ENCODE data around the gene DMKN.

DMKN gene

DNA sequence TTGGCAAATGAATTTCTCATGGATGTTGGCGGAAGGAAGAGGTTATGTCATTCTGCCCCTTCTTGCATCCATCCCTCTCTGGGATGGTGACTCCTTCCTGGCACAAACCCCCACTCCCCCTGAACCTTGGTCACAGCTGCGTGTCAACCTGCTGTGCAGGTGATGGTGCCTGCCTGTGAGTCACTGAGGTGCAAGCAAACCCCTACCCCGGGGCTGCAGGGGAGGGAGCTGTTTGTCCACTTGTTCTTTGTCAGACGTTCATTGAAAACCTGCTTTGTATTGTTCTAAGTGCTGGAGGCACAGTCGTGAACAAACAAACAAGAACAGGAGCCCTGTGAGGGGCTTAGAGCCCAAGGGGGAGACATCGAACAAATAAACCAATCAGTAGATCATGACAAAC, 17.8 kb upstream of the DMKN start:
- TF ChIP-seq, protein P1, sequence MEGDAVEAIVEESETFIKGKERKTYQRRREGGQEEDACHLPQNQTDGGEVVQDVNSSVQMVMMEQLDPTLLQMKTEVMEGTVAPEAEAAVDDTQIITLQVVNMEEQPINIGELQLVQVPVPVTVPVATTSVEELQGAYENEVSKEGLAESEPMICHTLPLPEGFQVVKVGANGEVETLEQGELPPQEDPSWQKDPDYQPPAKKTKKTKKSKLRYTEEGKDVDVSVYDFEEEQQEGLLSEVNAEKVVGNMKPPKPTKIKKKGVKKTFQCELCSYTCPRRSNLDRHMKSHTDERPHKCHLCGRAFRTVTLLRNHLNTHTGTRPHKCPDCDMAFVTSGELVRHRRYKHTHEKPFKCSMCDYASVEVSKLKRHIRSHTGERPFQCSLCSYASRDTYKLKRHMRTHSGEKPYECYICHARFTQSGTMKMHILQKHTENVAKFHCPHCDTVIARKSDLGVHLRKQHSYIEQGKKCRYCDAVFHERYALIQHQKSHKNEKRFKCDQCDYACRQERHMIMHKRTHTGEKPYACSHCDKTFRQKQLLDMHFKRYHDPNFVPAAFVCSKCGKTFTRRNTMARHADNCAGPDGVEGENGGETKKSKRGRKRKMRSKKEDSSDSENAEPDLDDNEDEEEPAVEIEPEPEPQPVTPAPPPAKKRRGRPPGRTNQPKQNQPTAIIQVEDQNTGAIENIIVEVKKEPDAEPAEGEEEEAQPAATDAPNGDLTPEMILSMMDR (IDR thresholded peaks at IDR 0.05; ENCODE audit: insufficient read depth, missing control alignments) = no peak
- DNase-seq (ENCODE audit: insufficient read length, low spot score) (no peak), FAIRE-seq (no peak)

DNA sequence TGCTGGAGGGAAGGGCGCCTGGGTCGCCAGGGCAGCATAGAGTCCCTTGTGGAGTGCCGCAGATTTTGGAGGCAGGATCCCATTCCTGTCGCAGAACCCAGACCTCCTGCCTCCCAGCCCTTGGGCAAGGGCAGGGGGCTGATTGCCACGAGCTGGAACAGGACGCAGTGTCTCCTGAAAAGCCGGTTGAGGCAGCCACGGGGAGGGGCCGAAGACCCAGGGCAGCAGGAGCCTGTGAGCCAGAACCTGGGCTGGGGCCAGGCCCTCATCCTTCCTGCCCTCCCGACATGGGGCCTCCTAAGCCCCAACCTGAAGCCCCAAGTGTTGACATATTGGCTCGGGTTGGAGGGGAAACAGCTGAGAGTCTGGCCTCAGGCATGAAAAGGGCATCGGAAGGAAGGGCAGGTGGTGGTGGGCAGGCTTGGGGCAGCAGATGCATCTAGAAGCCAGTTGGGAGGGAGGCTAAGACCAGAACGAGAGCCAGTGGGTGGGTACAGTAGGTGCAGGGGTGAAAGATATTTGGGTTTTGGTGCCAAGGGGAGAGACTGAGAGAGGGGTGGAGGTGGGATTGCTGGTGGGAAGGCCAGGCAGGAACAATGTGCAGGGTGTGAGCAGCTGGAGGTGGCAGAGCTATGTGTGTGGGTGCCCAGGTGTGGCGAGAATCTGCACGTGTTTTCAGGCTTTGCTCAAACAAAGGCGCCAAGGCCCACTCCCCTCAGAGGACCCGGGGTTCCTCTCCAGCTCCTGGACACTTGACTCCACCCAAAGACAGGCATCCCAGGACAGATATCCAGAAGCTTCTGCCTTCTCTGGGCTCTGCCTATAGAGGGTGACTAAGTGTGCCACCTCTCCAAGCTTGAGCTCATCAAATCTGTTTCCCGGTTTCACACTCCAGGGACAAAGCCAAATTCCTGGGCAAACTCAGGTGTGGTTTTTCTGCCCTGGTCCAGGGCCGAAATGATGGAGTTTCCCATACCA, 16.1 kb upstream of the DMKN start:
- FAIRE-seq = no peak
- TF ChIP-seq, protein P1 (IDR thresholded peaks at IDR 0.05; ENCODE audit: insufficient read depth, missing control alignments) = no peak
- DNase-seq (ENCODE audit: insufficient read length, low spot score) = no peak

DNA sequence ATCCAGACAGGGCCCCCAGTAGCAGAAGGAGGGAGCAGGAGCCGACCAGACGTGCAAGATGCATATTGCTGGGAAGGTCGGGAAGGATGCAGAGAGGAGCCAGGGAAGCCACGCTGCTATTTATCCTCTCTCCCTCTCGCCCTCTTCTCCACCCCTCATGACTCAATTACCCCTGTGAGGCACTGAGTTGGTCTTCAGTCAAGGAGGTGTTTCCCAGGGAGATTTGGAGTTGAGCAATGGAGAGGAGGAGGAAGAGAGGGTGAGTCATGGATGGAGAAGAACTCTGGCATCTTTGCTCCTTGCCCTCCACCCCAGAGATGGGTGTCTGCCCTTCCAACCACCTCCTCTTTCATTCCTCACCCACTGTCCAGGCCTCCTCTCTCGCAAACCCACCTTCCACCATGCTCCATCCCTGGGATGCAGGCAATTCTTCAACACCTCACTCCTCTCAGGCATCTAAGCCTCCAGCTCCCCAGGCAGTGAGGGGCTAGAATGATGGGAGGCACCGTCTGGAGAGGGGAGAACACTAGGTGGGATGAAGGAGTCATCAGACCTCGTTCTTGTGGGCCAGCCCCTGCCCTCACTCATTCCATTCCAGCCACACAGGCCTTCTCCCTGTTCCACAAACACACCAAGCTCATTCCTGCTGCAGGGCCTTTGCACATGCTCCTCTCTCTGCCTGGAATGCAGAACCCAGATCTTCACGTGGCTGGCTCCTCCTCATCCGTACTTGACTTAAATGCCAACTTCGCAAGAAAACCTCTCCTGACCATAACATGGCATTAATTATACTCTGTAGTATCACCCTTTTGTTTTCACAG, 15.0 kb upstream of the DMKN start, which contains the start of gene SBSN:
SBSN (minus strand) TSS at position 94 of the 821 bp plus-strand sequence; CDS start at position 64, 30 bp downstream.
- no peak for FAIRE-seq

DNA sequence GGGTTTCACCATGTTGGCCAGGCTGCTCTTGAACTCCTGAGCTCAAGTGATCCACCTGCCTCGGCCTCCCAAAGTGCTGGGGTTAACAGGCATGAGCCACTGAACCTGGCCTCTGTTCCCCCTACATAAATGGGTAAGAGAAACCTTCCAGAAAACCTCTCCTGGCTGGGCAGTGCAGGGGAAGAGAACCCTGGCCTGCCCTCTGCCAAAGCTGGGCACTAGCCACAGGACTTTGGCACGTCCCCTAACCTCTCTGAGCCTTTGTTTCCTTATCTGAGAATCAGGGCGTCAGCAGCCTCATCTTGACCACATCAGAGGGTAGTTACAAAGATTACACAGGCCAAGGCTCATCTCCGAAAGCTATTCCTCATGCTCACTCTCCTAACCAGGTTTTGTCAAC, 12.4 kb upstream of the DMKN start:
- DNase-seq (ENCODE audit: insufficient read length, low spot score) (no peak), FAIRE-seq (no peak)
- TF ChIP-seq, protein P1 (IDR thresholded peaks at IDR 0.05; ENCODE audit: insufficient read depth, missing control alignments) = no peak

More for the DNA sequence above, 15.0 kb upstream of the DMKN start, which contains the start of gene SBSN:
- TF ChIP-seq, protein P1 (IDR thresholded peaks at IDR 0.05; ENCODE audit: insufficient read depth, missing control alignments) = no peak
- DNase-seq (ENCODE audit: insufficient read length, low spot score) = no peak

DNA sequence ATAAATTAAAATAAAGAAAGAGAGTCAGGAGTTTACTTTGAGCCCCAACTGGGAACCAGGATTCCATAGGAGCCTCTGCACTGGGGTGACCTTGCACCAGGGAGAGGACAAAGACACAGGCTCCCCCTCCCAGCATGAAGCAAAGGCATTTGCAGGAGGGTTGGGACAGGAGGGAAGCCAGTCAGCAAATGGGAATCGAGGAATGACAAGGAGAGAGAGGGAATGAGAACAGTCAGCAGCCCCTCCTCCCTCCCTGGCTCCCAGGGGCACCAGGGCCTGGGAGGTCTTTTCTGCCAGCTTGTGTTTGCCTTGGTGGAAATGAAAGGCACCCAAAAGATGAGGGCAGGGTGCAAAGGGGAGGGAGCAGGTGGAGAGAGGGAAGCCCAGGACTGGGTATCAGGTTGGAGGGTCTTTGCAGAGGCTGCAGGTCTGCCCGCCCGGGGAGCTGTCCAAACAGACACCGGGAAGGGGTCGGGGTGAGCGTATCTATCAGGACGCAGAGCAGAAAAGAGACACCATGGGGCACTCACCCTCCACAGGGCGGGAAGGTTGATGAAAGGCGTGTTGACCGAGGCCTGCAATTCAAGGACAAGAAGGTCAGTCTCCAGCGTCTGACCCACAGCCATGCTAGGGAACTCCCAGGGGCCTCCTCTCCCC, 10.9 kb upstream of the DMKN start:
- no peak for FAIRE-seq
- no peak for DNase-seq (ENCODE audit: insufficient read length, low spot score)

DNA sequence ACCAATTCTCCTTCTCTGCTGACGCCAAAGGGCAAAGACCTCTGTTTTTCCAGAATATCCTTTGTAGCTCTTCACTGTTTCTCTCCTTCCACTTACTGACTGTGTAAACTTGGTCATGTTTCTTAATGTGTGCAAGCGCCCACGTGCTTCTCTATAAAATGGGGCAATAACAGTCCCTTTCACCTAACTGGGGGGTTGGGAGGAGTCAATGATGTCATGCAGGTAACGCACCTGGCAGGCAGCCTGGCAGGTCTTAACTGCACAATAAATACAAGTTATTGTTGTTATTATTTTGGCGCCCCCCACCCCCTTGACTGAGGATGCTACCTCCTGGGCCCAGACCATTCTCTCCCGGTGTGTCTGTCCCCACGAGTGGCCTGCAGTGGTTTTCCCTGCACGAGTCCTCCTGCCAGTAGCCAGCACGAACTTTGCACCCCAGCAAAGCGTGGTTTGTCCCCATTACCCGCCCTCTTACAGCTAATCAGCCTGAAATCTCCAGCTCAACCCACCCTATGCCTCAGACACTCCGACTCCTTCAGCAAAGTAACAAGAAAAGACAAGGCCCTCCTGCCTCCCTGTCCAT, 9.4 kb upstream of the DMKN start:
- TF ChIP-seq, protein P1 (IDR thresholded peaks at IDR 0.05; ENCODE audit: insufficient read depth, missing control alignments) = no peak
- DNase-seq (ENCODE audit: insufficient read length, low spot score) (no peak), FAIRE-seq (no peak)

More for the DNA sequence above, 10.9 kb upstream of the DMKN start:
- TF ChIP-seq, protein P1 (IDR thresholded peaks at IDR 0.05; ENCODE audit: insufficient read depth, missing control alignments) = no peak

Data from D721Med (cell line).